CD4-positive, alpha-beta memory T cell (primary cell): ENCODE measurements around the gene CAMKMT. TPM values are rescaled to one million over a fixed set of nuclear protein-coding genes. Genes with fewer than 3 reads are reported as not detected.

Experiments
- CTCF ChIA-PET: fragments of 350-600 bp; sonication (Branson Sonifier 250); formaldehyde crosslinking; loops from one replicate; lab custom pipeline; 2021; ENCODE audit warnings: inconsistent platforms; ENCODE audit not compliant: partially characterized antibody; lab: Charles Lee
- POLR2A ChIA-PET: fragments of 350-600 bp; sonication (Branson Sonifier 250); formaldehyde crosslinking; loops from one replicate; lab custom pipeline; 2021; ENCODE audit not compliant: partially characterized antibody; lab: Charles Lee
- DNase-seq, 5 donors: peaks; one replicate each; pipeline versions ENCODE4 v3.0.0 to v3.0.0-alpha.2; 2020 to 2022; ENCODE audit warnings: mixed read lengths in 1 of 5
- H3K27ac ChIP-seq: one replicate; pipeline ENCODE4 v1.7.0; 2013; ENCODE audit warnings: low read depth, low read length
- H3K27me3 ChIP-seq: 2 replicates; pipeline ENCODE4 v1.7.0; 2013; ENCODE audit warnings: mild to moderate bottlenecking, low read length, moderate library complexity; ENCODE audit not compliant: insufficient read depth
- H3K36me3 ChIP-seq: 2 replicates; pipeline ENCODE4 v1.7.0; 2013; ENCODE audit warnings: mild to moderate bottlenecking, low read length, moderate library complexity; ENCODE audit not compliant: insufficient read depth
- H3K4me1 ChIP-seq: 2 replicates; pipeline ENCODE4 v1.7.0; 2013; ENCODE audit warnings: mild to moderate bottlenecking, low read length, moderate library complexity; ENCODE audit not compliant: insufficient read depth
- H3K4me3 ChIP-seq, 2 donors: one replicate each; pipeline ENCODE4 v1.7.0; 2013; ENCODE audit warnings: low read length in 2 of 2, mild to moderate bottlenecking in 1 of 2
- H3K9me3 ChIP-seq, 2 donors: one replicate each; pipeline ENCODE4 v1.7.0; 2013; ENCODE audit warnings: low read length in 2 of 2, control low read depth in 1 of 2; ENCODE audit not compliant: control insufficient read depth in 1 of 2
- H3K27ac Mint-ChIP-seq, 7 donors: one replicate each; pipeline ENCODE4 v1.8.0; 2020 to 2021; ENCODE audit warnings: mixed read lengths in 7 of 7, mild to moderate bottlenecking in 6 of 7, inconsistent platforms in 3 of 7, moderate library complexity in 3 of 7
- H3K27me3 Mint-ChIP-seq, 2 donors: one replicate each; pipeline ENCODE4 v1.8.0; 2020 to 2021; ENCODE audit warnings: mixed read lengths in 2 of 2
- H3K36me3 Mint-ChIP-seq, 2 donors: one replicate each; pipeline ENCODE4 v1.8.0; 2020 to 2021; ENCODE audit warnings: mixed read lengths in 2 of 2, inconsistent platforms in 1 of 2, mild to moderate bottlenecking in 1 of 2
- H3K4me1 Mint-ChIP-seq, 4 donors: one replicate each; pipeline ENCODE4 v1.8.0; 2020 to 2021; ENCODE audit warnings: mixed read lengths in 4 of 4, mild to moderate bottlenecking in 1 of 4
- H3K4me3 Mint-ChIP-seq, 8 donors: one replicate each; pipeline ENCODE4 v1.8.0; 2020 to 2021; ENCODE audit warnings: mixed read lengths in 8 of 8, mild to moderate bottlenecking in 7 of 8, moderate library complexity in 6 of 8, inconsistent platforms in 3 of 8
- H3K9me3 Mint-ChIP-seq, 8 donors: one replicate each; pipeline ENCODE4 v1.8.0; 2020 to 2021; ENCODE audit warnings: mixed read lengths in 8 of 8, mild to moderate bottlenecking in 5 of 8, inconsistent platforms in 3 of 8, moderate library complexity in 1 of 8
- intact Hi-C: fragments of 100-400 bp; cut with micrococcal nuclease; formaldehyde crosslinking; loops from one replicate; pipeline ENCODE4 v1.15.1; 2023
- polyA plus RNA-seq, 2 donors: library from polyadenylated mRNA; unstranded; fragments of 300-500 nt; fragmentation: Illumina TruSeq; gene quantifications; one replicate each; pipeline ENCODE4 v1.2.3, GENCODE V29; 2021
- total RNA-seq, 2 experiments: library from RNA; stranded (reverse); gene quantifications; one replicate each; pipeline ENCODE4 v1.2.3, GENCODE V29; 2021

CAMKMT gene
- total and polyA plus RNA-seq, 4 experiments from 2014 or later = 9.3 to 19.7 (median 15.7) TPM

GRCh38 chr2:44799754-44800153 is 438.0 kb downstream of the CAMKMT start:
- Mint-ChIP-seq H3K4me3 (no peak overlapping the region), H3K27ac (no peak overlapping the region), H3K9me3 (peaks cover 0 to 16% (median 3%) of the 10 kb centered on the region in 8 donors), H3K27me3 (peaks cover 46 to 66% of the 10 kb centered on the region in 2 donors), H3K36me3 (no peaks in the 10 kb centered on the region), H3K4me1 (peaks cover 3 to 17% (median 8%) of the 10 kb centered on the region in 4 donors)
- Histone ChIP-seq H3K27ac (no peak overlapping the region), H3K36me3 (no peaks in the 10 kb centered on the region), H3K27me3 (peaks cover 34% of the 10 kb centered on the region), H3K9me3 (no peaks in the 10 kb centered on the region), H3K4me1 (peaks cover 7% of the 10 kb centered on the region), H3K4me3 (no peak overlapping the region)
- intact Hi-C loops = no loop called here
- DNase-seq = no peak
- ChIA-PET POLR2A (no interaction called here), CTCF (no interaction called here)

- intact Hi-C loops = no loop called here
- Histone ChIP-seq H3K9me3 (no peaks in the 10 kb centered on the region), H3K27me3 (peaks cover 45% of the 10 kb centered on the region), H3K27ac (no peak overlapping the region), H3K4me3 (no peak overlapping the region), H3K4me1 (peaks cover 7% of the 10 kb centered on the region), H3K36me3 (no peaks in the 10 kb centered on the region)
- ChIA-PET CTCF (no interaction called here), POLR2A (no interaction called here)
- Mint-ChIP-seq H3K27me3 (peaks cover 56 to 67% of the 10 kb centered on the region in 2 donors), H3K9me3 (peaks cover 0 to 10% (median under 1%) of the 10 kb centered on the region in 8 donors), H3K4me1 (peaks cover 3 to 20% (median 8%) of the 10 kb centered on the region in 4 donors), H3K27ac (no peak overlapping the region), H3K4me3 (peak overlapping the region in 3 of 8 donors; percentile 13 to 82 (median 61)), H3K36me3 (no peaks in the 10 kb centered on the region)
- DNase-seq = no peak
These were observed 439.6 kb downstream of the CAMKMT start for GRCh38 chr2:44801289-44801840.

- no peak overlapping the region for H3K4me3 ChIP-seq
- CTCF ChIA-PET = no interaction called here
- intact Hi-C loops = no loop called here
These were observed 440.4 kb downstream of the CAMKMT start for GRCh38 chr2:44801841-44802776.

GRCh38 chr2:44802777-44803424 is 441.2 kb downstream of the CAMKMT start:
- no peaks in the 10 kb centered on the region for H3K36me3 ChIP-seq
- POLR2A ChIA-PET = no interaction called here
- no peak overlapping the region for H3K4me3 ChIP-seq
- Mint-ChIP-seq H3K27me3 (peaks cover 65 to 66% of the 10 kb centered on the region in 2 donors), H3K4me3 (peak overlapping the region in 3 of 8 donors; percentile 20 to 61 (median 40)), H3K36me3 (no peaks in the 10 kb centered on the region), H3K9me3 (peaks cover 0 to 10% (median 0%) of the 10 kb centered on the region in 8 donors), H3K27ac (no peak overlapping the region), H3K4me1 (peaks cover 3 to 20% (median 8%) of the 10 kb centered on the region in 4 donors)
- peaks cover 45% of the 10 kb centered on the region for H3K27me3 ChIP-seq
- peaks cover 7% of the 10 kb centered on the region for H3K4me1 ChIP-seq
- DNase-seq = no peak
- H3K27ac ChIP-seq = no peak overlapping the region
- CTCF ChIA-PET = no interaction called here
- intact Hi-C loops = no loop called here
- H3K9me3 ChIP-seq = no peaks in the 10 kb centered on the region

More at GRCh38 chr2:44801841-44802776, 440.4 kb downstream of the CAMKMT start:
- Mint-ChIP-seq H3K4me3 (peak overlapping the region; percentile 58 to 82 (median 75)), H3K36me3 (no peaks in the 10 kb centered on the region), H3K27ac (no peak overlapping the region), H3K9me3 (peaks cover 0 to 10% (median under 1%) of the 10 kb centered on the region in 8 donors), H3K27me3 (peaks cover 62 to 71% of the 10 kb centered on the region in 2 donors), H3K4me1 (peaks cover 3 to 20% (median 8%) of the 10 kb centered on the region in 4 donors)
- peaks cover 45% of the 10 kb centered on the region for H3K27me3 ChIP-seq
- H3K27ac ChIP-seq = no peak overlapping the region
- POLR2A ChIA-PET = no interaction called here
- H3K4me1 ChIP-seq = peaks cover 7% of the 10 kb centered on the region
- no peaks in the 10 kb centered on the region for H3K9me3 ChIP-seq
- DNase-seq = no peak
- no peaks in the 10 kb centered on the region for H3K36me3 ChIP-seq

GRCh38 chr2:44804406-44805265 is 442.9 kb downstream of the CAMKMT start:
- Histone ChIP-seq H3K36me3 (no peaks in the 10 kb centered on the region), H3K4me1 (peaks cover 7% of the 10 kb centered on the region), H3K9me3 (no peaks in the 10 kb centered on the region), H3K27ac (no peak overlapping the region), H3K4me3 (no peak overlapping the region), H3K27me3 (peaks cover 44% of the 10 kb centered on the region)
- Mint-ChIP-seq H3K36me3 (no peaks in the 10 kb centered on the region), H3K27me3 (peaks cover 55 to 58% of the 10 kb centered on the region in 2 donors), H3K9me3 (peaks cover 0 to 4% (median 0%) of the 10 kb centered on the region in 8 donors), H3K4me3 (no peak overlapping the region), H3K4me1 (peaks cover 3 to 20% (median 8%) of the 10 kb centered on the region in 4 donors), H3K27ac (no peak overlapping the region)
- CTCF ChIA-PET = no interaction called here
- POLR2A ChIA-PET = interaction anchor here (0.9 kb wide), 1 partner anchor 8 kb away, joined by 3 read pairs; no protein-coding TSS in a partner anchor
- intact Hi-C loops = no loop called here
- DNase-seq = no peak

- Histone ChIP-seq H3K4me3 (no peak overlapping the region), H3K4me1 (peaks cover 7% of the 10 kb centered on the region), H3K27me3 (peaks cover 38% of the 10 kb centered on the region), H3K9me3 (no peaks in the 10 kb centered on the region), H3K36me3 (no peaks in the 10 kb centered on the region), H3K27ac (no peak overlapping the region)
- Mint-ChIP-seq H3K4me1 (peaks cover 3 to 15% (median 5%) of the 10 kb centered on the region in 4 donors), H3K36me3 (no peaks in the 10 kb centered on the region), H3K9me3 (peaks cover 0 to 4% (median 0%) of the 10 kb centered on the region in 8 donors), H3K27ac (no peak overlapping the region), H3K4me3 (no peak overlapping the region), H3K27me3 (peaks cover 50 to 53% of the 10 kb centered on the region in 2 donors)
- POLR2A ChIA-PET = no interaction called here
- CTCF ChIA-PET = no interaction called here
- DNase-seq = no peak
- intact Hi-C loops = no loop called here
These were observed 443.9 kb downstream of the CAMKMT start for GRCh38 chr2:44805401-44806235.
